Measurements from ENCODE around the gene SH3D19. TPM values are rescaled to one million over a fixed set of nuclear protein-coding genes. Genes with fewer than 3 reads are reported as not detected.

Gene SH3D19
- total RNA-seq, 1 donor from 2014 or later: 66.5 TPM

DNA sequence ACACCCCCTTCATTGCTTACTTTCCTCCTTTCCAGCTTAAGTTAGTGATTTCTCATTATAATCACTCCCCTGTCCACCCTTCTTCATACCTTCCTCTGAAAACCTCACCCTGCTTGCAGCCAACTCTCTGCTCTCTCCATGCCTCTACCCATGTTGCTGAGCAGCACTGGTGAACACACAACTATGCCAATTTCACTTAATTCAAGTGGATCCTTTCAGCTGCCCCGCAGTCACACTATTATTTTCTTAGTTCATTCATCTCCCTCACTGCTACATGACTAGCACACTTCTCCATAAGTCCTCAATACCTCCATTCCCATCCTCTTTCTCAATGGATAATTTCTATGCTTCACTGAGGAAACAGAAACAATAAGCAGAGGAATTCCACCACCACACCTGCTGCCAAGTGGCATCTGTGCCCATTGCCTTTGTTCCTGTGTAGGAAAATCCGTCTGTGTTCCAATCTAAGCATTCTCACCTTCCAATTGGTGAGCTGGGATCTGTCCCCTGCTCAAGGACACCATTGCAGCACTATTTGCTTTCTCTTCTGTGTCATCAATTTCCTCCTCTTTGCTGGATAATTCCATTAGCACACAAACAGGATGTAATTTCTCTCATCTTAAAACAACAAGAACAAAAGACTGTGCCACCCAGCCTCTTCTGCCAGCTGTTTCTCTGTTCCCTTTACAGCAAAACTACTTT is 73.7 kb downstream of the SH3D19 start:
- Mint-ChIP-seq H3K27ac (ENCODE audit: unreplicated experiment) (no peak overlapping the region), H3K9me3 (ENCODE audit: unreplicated experiment) (no peaks in the 10 kb centered on the region), H3K27me3 (ENCODE audit: low read depth, unreplicated experiment) (no peaks in the 10 kb centered on the region), H3K4me1 (ENCODE audit: low read depth, unreplicated experiment) (no peaks in the 10 kb centered on the region), H3K36me3 (ENCODE audit: low read depth, unreplicated experiment) (peaks cover 4% of the 10 kb centered on the region), H3K4me3 (ENCODE audit: unreplicated experiment) (no peak overlapping the region)
- H2AFZ ChIP-seq (ENCODE audit: low read depth, low read length): no peak overlapping the region
- no peaks in the 10 kb centered on the region for H4K20me1 ChIP-seq (ENCODE audit: insufficient read depth, low read length)
- H3K27me3 ChIP-seq (ENCODE audit: insufficient read depth, low read length): no peaks in the 10 kb centered on the region
- DNase-seq (ENCODE audit: low read depth) (no peak), FAIRE-seq (no peak)
- no peaks in the 10 kb centered on the region for H3K9me3 ChIP-seq (ENCODE audit: insufficient read depth, low read depth, low read length)
- no peak overlapping the region for H3K9ac ChIP-seq (ENCODE audit: low read length)
- no peaks in the 10 kb centered on the region for H3K4me1 ChIP-seq (ENCODE audit: insufficient read depth, low read length)
- TF ChIP-seq EZH2 (IDR thresholded peaks at IDR 0.05; ENCODE audit: insufficient read depth, low read length): no peak
- no peaks in the 10 kb centered on the region for H3K79me2 ChIP-seq (ENCODE audit: insufficient read depth, low read length)
- no peak overlapping the region for H3K27ac ChIP-seq (ENCODE audit: low read depth, low read length)
- no peak overlapping the region for H3K4me3 ChIP-seq (ENCODE audit: insufficient read depth, low read depth, low read length)
- no peak overlapping the region for H3K4me2 ChIP-seq (ENCODE audit: low read length)
- no peaks in the 10 kb centered on the region for H3K36me3 ChIP-seq (ENCODE audit: insufficient read depth, low read length)

DNA sequence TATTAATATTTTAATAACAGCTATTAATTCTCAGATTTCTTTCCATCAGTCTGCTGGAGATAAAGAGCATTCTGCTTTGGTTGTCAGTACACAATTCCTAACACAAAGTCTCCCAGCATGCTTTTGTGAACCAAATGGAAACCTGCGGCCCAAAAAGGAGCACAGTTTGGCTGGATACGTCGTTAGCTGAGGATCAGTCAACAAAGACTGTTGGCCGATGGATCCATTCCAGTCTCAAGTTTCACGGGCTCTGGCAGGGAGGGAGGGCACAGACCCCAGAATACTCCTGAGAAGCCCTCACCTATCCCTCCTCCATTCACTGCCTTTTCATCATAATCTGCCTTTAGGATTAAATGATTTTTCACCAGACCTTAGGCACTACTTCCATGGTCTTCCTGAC is 74.7 kb downstream of the SH3D19 start:
- peaks cover 3% of the 10 kb centered on the region for H3K36me3 Mint-ChIP-seq (ENCODE audit: low read depth, unreplicated experiment)
- no peaks in the 10 kb centered on the region for H3K4me1 Mint-ChIP-seq (ENCODE audit: low read depth, unreplicated experiment)
- DNase-seq (ENCODE audit: low read depth) (no peak), FAIRE-seq (no peak)
- Histone ChIP-seq H3K9me3 (ENCODE audit: insufficient read depth, low read depth, low read length) (no peaks in the 10 kb centered on the region), H3K27me3 (ENCODE audit: insufficient read depth, low read length) (no peaks in the 10 kb centered on the region), H3K4me1 (ENCODE audit: insufficient read depth, low read length) (no peaks in the 10 kb centered on the region), H3K27ac (ENCODE audit: low read depth, low read length) (no peak overlapping the region), H3K4me3 (ENCODE audit: insufficient read depth, low read depth, low read length) (no peak overlapping the region), H3K36me3 (ENCODE audit: insufficient read depth, low read length) (no peaks in the 10 kb centered on the region), H3K79me2 (ENCODE audit: insufficient read depth, low read length) (no peaks in the 10 kb centered on the region), H4K20me1 (ENCODE audit: insufficient read depth, low read length) (no peaks in the 10 kb centered on the region), H2AFZ (ENCODE audit: low read depth, low read length) (no peak overlapping the region), H3K4me2 (ENCODE audit: low read length) (no peak overlapping the region), H3K9ac (ENCODE audit: low read length) (no peak overlapping the region)
- TF ChIP-seq, protein P1, sequence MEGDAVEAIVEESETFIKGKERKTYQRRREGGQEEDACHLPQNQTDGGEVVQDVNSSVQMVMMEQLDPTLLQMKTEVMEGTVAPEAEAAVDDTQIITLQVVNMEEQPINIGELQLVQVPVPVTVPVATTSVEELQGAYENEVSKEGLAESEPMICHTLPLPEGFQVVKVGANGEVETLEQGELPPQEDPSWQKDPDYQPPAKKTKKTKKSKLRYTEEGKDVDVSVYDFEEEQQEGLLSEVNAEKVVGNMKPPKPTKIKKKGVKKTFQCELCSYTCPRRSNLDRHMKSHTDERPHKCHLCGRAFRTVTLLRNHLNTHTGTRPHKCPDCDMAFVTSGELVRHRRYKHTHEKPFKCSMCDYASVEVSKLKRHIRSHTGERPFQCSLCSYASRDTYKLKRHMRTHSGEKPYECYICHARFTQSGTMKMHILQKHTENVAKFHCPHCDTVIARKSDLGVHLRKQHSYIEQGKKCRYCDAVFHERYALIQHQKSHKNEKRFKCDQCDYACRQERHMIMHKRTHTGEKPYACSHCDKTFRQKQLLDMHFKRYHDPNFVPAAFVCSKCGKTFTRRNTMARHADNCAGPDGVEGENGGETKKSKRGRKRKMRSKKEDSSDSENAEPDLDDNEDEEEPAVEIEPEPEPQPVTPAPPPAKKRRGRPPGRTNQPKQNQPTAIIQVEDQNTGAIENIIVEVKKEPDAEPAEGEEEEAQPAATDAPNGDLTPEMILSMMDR (IDR thresholded peaks at IDR 0.05; ENCODE audit: insufficient read depth, low read depth, low read length): no peak
- no peak for TF ChIP-seq EZH2 (IDR thresholded peaks at IDR 0.05; ENCODE audit: insufficient read depth, low read length)
- H3K9me3 Mint-ChIP-seq (ENCODE audit: unreplicated experiment): no peaks in the 10 kb centered on the region
- H3K4me3 Mint-ChIP-seq (ENCODE audit: unreplicated experiment): no peak overlapping the region
- no peaks in the 10 kb centered on the region for H3K27me3 Mint-ChIP-seq (ENCODE audit: low read depth, unreplicated experiment)
- no peak overlapping the region for H3K27ac Mint-ChIP-seq (ENCODE audit: unreplicated experiment)

DNA sequence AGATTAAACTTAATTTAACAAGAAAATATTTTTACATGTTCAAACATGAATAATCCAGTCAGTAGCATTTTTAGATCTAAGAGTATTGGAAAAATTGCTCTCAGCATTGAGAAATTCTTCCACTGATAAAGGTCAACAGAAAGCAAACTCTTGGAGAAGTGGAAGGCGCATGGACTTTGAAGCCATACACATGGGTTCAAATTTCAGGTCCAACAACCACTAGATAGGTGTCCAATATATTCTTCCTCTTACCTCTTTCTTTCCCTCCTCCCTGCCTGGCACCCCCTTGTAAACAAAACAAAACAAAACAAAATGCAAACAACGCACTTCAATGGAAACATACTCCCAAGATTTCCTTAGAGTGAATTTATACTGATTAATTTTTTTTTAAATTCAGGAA is 76.9 kb downstream of the SH3D19 start:
- no peak for FAIRE-seq
- Mint-ChIP-seq H3K4me1 (ENCODE audit: low read depth, unreplicated experiment) (no peaks in the 10 kb centered on the region), H3K4me3 (ENCODE audit: unreplicated experiment) (no peak overlapping the region), H3K36me3 (ENCODE audit: low read depth, unreplicated experiment) (no peaks in the 10 kb centered on the region), H3K27me3 (ENCODE audit: low read depth, unreplicated experiment) (no peaks in the 10 kb centered on the region), H3K27ac (ENCODE audit: unreplicated experiment) (no peak overlapping the region), H3K9me3 (ENCODE audit: unreplicated experiment) (no peaks in the 10 kb centered on the region)
- no peak overlapping the region for H3K27ac ChIP-seq (ENCODE audit: low read depth, low read length)
- H3K9me3 ChIP-seq (ENCODE audit: insufficient read depth, low read depth, low read length): no peaks in the 10 kb centered on the region
- H3K4me1 ChIP-seq (ENCODE audit: insufficient read depth, low read length): no peaks in the 10 kb centered on the region
- H3K79me2 ChIP-seq (ENCODE audit: insufficient read depth, low read length): no peaks in the 10 kb centered on the region
- H3K36me3 ChIP-seq (ENCODE audit: insufficient read depth, low read length): no peaks in the 10 kb centered on the region
- no peak overlapping the region for H2AFZ ChIP-seq (ENCODE audit: low read depth, low read length)
- H3K4me3 ChIP-seq (ENCODE audit: insufficient read depth, low read depth, low read length): no peak overlapping the region
- H3K4me2 ChIP-seq (ENCODE audit: low read length): no peak overlapping the region
- no peak overlapping the region for H3K9ac ChIP-seq (ENCODE audit: low read length)
- H3K27me3 ChIP-seq (ENCODE audit: insufficient read depth, low read length): no peaks in the 10 kb centered on the region
- TF ChIP-seq, protein P1 (IDR thresholded peaks at IDR 0.05; ENCODE audit: insufficient read depth, low read depth, low read length): no peak
- TF ChIP-seq EZH2 (IDR thresholded peaks at IDR 0.05; ENCODE audit: insufficient read depth, low read length): no peak
- H4K20me1 ChIP-seq (ENCODE audit: insufficient read depth, low read length): no peaks in the 10 kb centered on the region
- DNase-seq (ENCODE audit: low read depth): no peak
